MM.1S (cell line): Measurements from ENCODE around the gene CNPY1.

ENCODE experiments used
- CTCF ChIP-seq: fragments of 300-600 bp; sonication (generic); IDR thresholded peaks from 2 replicates; pipeline ENCODE4 v1.5.1; 2016; ENCODE audit warnings: antibody characterized with exemption, low read length, mixed read lengths
- EZH2 ChIP-seq: fragments of 300-600 bp; sonication (generic); optimal IDR thresholded peaks from 2 replicates; pipeline ENCODE3; 2017; ENCODE audit warnings: low read depth, mild to moderate bottlenecking, antibody characterized with exemption, low read length, mixed read lengths
- EZH2phosphoT487 ChIP-seq: fragments of 300-600 bp; sonication (generic); IDR thresholded peaks from 2 replicates; pipeline ENCODE4 v1.6.1; 2018; ENCODE audit warnings: antibody characterized with exemption, low read length

DNA sequence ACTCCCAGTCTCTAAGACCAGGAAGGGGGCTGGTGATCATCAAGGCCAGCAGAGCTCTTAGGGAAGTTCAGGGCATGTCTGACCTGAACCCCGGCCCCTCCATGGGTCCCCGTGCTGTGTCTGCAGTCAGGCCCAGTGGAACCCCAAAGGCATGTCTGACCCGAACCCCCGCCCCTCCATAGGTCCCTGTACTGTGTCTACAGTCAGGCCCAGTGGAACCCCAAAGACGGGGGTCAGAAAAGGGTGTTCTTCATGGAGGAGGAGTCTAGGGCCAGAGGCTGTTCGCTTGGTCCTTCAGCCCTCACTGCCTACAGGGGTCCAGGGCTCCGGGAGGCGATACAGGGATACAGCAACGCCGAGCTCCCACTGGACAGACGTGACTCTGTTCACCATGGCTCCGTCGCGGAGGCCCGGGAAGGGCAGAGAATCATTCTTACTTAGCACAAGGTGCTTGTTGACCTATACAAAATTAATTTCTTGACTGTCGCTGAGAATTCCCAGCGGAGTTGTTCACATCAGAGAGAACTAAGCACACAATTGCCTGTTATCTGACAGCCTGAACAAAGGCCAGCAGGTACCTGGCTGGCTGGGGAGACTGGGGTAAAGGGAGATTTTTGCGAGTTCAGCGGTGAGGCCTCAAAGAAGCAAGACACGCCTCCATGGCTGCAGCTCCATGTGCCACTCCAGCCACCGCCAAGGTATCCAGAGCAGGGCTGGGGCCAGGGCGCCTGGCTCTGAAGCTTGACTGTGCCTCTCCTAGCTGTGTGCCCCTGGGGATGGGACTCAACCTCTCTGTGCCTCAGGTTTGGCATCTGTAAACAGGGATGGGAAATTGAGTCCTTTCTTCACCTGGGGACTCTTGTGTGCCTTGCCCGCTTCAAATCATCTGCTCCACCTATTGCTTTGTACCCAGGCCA lies 61.6 kb downstream of the CNPY1 start:
- TF ChIP-seq EZH2phosphoT487 (no peak), CTCF (no peak), EZH2 (no peak)
